SK-N-DZ (cell line): ENCODE measurements around the gene HECTD3.
"Not testable (repeated sequence)": the region's sequence is repeated elsewhere in the genome, so short reads cannot be mapped to it uniquely, and the experiment has no call there.

ENCODE experiments used
- DNase-seq: peaks from one replicate; pipeline ENCODE4 v3.0.0-alpha.2; 2015; ENCODE audit warnings: low spot score

HECTD3 gene

GRCh38 chr1:44988531-44989156 lies 22.5 kb downstream of the HECTD3 start:
- no peak for DNase-seq

- DNase-seq, result no peak
These were observed 25.3 kb downstream of the HECTD3 start for GRCh38 chr1:44985747-44986359.

GRCh38 chr1:44977372-44977771 lies 33.8 kb downstream of the HECTD3 start:
- DNase-seq, result not testable (repeated sequence)

DNA sequence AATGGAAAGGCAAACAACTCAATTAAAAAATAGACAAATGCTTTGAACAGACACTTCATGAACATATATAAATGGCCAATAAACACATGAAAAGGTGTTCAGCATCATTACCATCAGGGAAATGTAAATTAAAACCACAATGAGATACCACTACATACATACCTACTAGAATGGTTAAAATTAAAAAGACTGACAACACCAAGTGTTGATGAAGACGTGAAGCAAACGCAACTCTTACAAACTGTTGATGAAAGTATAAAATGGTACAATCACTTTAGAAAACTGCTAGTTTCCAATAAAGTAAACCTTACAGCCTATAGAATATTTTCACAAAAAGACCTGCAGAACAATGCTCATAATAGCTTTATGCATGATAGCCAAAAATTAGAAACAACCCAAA lies 34.9 kb downstream of the HECTD3 start:
- DNase-seq, result no peak

DNA sequence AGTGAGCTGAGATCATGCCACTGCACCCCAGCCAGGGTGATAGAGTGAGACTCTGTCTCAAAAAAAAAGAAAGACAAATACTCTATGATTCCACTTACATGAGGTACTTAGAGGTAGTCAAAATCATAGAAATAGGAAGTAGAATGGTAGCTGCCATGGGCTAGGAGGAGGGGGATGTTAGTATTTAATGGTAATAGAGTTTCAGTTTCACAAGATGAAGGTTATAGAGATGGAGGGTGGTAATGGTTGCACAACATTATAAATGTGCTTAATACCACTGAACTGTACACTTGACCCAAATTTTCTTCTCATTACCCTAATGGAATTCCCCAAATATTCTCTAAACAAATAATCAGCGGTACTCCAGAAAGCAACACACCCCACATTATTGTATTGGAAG lies 37.5 kb downstream of the HECTD3 start:
- DNase-seq, result no peak

- no peak for DNase-seq
These were observed 40.8 kb downstream of the HECTD3 start for GRCh38 chr1:44970317-44970716.

DNA sequence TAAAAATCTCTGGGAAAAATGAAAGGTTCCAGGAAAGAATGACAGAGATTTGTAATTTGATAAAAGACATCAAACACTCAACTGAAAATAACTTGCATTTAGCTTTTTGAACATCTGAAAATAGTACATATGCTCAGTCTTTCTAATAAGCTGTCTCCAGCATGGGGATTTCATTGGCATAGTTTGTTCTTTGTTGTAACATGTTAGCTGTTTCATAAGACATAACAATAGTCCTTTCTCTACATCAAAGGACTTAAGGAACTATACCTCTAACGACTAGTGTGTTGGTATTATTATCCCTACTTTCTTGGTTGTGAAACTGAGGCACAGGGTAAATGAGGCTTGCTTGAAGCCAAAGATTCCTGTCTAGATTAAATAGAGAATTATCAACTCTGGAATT lies 46.7 kb downstream of the HECTD3 start:
- DNase-seq, result no peak

- no peak for DNase-seq
These were observed 48.4 kb downstream of the HECTD3 start for GRCh38 chr1:44962729-44963128.

- DNase-seq, result not testable (repeated sequence)
These were observed 49.1 kb downstream of the HECTD3 start for GRCh38 chr1:44962022-44962421.

DNA sequence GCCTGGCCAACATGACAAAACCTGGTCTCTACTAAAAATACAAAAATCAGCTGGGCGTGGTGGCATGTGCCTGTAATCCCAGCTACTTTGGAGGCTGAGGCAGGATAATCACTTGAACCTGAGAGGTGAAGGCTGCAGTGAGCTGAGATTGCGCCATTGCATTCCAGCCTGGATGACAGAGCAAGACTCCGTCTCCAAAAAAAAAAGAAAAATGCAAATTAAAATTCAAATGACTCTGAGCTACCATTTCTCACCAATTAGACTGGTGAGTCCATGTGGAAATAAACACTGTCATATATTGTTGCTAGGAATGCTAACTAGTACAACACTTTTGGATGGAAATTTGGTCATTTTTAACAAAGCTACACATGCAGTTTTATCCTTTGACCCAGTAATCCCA lies 53.6 kb downstream of the HECTD3 start:
- not testable (repeated sequence) for DNase-seq

GRCh38 chr1:44956077-44956476 lies 55.0 kb downstream of the HECTD3 start:
- not testable (repeated sequence) for DNase-seq
